Brain microvascular endothelial cell (primary cell): ENCODE results near the gene BABAM2.

Source experiments
- DNase-seq: peaks from one replicate; pipeline ENCODE4 v3.0.0-alpha.2; 2020
- H3K27ac ChIP-seq: fragments of 250-450 bp; sonication (Bioruptor Pico); 2 replicates; pipeline ENCODE4 v1.5.1; 2020; ENCODE audit warnings: mild to moderate bottlenecking, moderate library complexity
- H3K27me3 ChIP-seq: fragments of 250-450 bp; sonication (Bioruptor Pico); replicated peaks from 2 replicates; pipeline ENCODE4 v1.5.1; 2020; ENCODE audit warnings: mild to moderate bottlenecking
- H3K36me3 ChIP-seq: fragments of 250-450 bp; sonication (Bioruptor Pico); replicated peaks from 2 replicates; pipeline ENCODE4 v1.5.1; 2020; ENCODE audit warnings: mild to moderate bottlenecking
- H3K4me3 ChIP-seq: 2 replicates; pipeline ENCODE4 v1.5.1; 2011; ENCODE audit warnings: low read depth, mild to moderate bottlenecking, control low read depth, low read length, moderate library complexity
- in situ Hi-C: cut with HindIII; loops from 2 replicates; pipeline ENCODE4 v1.10.0; 2017; ENCODE audit warnings: low sequenced_read_pairs, low pct_ligation_motif_present
- TF ChIP-seq, protein P1 (sequence below): IDR thresholded peaks from 2 replicates; pipeline ENCODE4 v1.5.1; 2011; ENCODE audit warnings: low read depth, mild to moderate bottlenecking, moderate library complexity, low read length, control low read depth, inconsistent platforms; ENCODE audit errors: missing control alignments

Gene BABAM2

DNA sequence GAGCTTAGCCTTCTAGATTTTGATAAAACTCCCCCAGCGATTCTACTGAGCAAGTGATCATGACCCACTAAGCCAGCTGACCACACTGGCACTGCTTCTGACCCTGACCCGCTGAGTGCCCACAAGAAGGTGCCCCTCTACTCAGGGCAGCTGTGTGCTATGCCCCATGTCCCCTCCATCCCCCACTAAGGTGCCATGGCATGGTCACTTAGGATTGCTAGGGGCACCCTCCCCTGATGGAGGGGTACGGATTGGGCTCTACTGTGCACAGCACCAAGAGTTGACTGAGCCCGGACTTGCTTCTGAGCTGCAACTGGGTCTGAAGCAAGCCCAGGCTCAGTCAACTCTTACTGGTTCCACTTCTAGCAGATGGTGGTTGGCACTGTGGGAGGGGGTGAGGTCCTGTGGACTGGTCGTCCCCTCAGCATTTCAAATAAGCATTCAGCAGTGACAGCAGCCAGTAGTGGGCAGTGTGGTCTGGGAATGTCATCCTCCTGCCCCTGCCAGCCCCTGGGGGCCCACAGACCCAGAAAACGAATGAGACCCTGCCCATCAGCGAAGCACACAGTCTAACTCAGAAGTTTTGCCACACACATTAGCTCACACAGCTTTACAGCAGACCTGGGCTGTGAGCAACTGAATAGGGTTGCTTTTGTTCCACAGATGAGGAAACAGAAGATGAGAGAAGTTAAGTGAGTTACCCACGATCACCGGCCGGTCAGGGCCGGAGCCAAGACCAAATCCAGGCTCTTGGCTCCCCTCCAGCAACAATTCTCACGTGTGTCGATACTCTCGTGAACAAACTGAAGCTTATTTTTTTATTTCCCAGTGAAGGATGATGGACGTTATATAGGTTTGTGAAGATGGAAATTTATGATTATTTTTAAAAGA lies 450.0 kb downstream of the BABAM2 start:
- DNase-seq: no peak
- in situ Hi-C loops: no loop called here
- TF ChIP-seq, protein P1, sequence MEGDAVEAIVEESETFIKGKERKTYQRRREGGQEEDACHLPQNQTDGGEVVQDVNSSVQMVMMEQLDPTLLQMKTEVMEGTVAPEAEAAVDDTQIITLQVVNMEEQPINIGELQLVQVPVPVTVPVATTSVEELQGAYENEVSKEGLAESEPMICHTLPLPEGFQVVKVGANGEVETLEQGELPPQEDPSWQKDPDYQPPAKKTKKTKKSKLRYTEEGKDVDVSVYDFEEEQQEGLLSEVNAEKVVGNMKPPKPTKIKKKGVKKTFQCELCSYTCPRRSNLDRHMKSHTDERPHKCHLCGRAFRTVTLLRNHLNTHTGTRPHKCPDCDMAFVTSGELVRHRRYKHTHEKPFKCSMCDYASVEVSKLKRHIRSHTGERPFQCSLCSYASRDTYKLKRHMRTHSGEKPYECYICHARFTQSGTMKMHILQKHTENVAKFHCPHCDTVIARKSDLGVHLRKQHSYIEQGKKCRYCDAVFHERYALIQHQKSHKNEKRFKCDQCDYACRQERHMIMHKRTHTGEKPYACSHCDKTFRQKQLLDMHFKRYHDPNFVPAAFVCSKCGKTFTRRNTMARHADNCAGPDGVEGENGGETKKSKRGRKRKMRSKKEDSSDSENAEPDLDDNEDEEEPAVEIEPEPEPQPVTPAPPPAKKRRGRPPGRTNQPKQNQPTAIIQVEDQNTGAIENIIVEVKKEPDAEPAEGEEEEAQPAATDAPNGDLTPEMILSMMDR: peak; percentile 36
- Histone ChIP-seq H3K36me3 (no peaks in the 10 kb centered on the region), H3K27ac (no peak overlapping the region), H3K27me3 (no peaks in the 10 kb centered on the region), H3K4me3 (no peak overlapping the region)

DNA sequence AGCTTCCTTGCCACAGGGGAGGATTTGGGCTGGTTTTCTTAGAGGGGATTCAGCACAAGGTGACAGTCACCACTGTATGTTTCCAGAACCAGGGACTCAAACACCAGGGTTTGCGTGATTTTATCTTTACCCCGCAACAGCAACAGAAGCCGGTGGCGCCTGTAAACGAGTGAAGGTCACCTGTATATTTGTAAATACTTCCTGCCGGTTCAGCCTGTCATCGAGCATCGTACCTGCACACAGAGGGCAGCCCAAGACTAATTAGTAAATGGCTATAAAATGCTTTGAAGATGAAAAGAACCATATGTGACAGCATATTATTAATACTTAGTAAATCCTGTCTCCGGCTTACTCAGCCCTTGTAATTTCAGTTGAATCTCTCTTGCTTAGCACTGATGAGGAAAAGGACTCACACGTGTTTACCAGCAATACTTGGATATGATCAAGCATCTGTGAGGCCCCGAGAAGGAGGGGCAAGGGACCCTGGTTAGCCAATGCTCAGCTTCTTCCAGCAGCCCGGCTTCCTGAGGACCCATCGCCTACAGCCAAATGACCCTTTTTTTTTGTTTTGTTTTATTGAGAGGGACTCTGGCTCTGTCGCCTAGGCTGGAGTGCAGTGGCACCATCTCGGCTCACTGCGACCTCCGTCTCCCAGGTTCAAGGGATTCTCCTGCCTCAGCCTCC lies 450.8 kb downstream of the BABAM2 start:
- no peak overlapping the region for H3K4me3 ChIP-seq
- no peaks in the 10 kb centered on the region for H3K36me3 ChIP-seq
- no peak for DNase-seq
- TF ChIP-seq, protein P1: no peak
- H3K27me3 ChIP-seq: no peaks in the 10 kb centered on the region
- in situ Hi-C loops: no loop called here
- no peak overlapping the region for H3K27ac ChIP-seq

DNA sequence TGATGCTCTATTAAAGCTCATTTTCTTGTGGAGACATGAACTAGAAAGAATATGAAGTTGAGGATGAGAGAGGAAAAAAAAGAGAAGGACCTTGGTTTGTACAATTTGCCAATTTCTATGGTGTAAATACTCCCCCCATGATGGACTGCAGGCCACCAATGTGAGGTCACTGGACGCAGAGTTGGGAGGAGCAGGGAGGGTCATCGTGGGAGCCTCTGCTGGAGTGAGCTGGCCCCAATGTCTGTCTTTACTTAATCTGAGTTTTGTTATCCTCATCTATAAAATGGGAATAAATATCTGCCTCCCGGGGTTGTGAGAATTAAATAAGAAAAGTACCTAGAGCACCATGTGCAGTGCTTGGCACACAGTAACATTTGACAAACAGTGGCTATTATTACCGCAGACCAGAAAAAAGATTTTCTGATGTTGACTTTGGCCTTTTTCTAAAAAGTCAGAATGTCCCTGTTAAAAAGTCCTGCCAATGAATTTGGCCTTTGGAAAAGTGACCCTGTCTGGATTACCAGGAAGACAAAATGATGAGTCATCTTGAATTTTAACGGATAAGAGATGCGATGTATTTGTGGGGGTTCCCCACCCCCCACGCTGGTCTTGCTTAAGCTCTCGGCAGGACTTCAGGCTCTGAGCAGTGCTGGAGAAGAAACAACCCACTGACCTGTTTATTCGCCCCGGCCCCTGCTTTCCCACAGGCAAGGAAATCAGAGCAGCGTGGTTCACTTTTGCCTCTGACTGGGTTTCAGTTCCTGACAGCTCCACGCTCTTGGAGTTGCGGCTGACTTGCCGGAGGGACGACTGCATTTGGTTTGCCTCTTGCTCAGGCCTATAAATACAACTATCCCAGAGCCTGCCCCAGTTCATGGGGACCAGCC lies 451.8 kb downstream of the BABAM2 start:
- DNase-seq: peak; percentile 88
- Histone ChIP-seq H3K36me3 (no peaks in the 10 kb centered on the region), H3K27ac (peak overlapping the region; percentile 67), H3K27me3 (no peaks in the 10 kb centered on the region), H3K4me3 (no peak overlapping the region)
- in situ Hi-C loops: no loop called here
- TF ChIP-seq, protein P1: no peak

DNA sequence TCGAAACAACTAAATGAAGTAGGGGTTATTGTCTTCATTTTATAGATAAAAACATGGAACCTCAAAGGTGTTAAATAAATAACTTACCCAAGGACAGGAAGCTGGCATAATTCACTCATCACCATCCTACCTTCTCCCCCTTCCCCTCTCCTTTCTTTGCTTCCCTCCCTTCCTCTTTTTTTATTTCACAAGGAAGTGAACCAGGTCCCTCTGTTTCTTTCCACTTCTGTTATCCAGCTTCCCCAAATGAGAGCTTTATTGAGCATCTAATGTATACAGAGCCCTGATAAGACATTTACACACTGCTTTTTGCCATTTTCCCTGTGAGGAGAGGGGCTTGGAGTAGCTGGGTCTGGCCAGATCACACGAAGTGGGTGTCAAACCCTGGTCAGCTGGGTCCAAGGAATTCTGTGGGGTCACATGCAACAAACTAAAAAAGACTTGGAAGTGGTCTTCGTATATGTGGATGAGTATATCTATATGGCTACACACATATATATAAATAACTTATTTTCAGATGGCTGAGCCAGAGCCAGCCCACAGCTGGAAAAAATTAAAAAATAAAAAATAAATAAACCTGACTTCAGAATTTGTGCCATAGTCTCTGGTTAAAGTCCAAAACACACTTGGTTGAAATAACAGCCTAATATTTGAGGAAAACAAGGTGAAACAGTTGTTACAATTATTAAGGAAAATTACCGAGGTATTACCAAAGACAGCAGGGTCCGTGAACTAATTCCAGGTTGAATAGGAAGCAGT lies 452.8 kb downstream of the BABAM2 start:
- Histone ChIP-seq H3K36me3 (no peaks in the 10 kb centered on the region), H3K27ac (peak overlapping the region; percentile 67), H3K27me3 (no peaks in the 10 kb centered on the region), H3K4me3 (no peak overlapping the region)
- in situ Hi-C loops: no loop called here
- no peak for DNase-seq
- TF ChIP-seq, protein P1: no peak
